ENCODE measurements around the gene AKR1C3.

AKR1C3 gene

GRCh38 chr10:5143137-5143536, 48.9 kb downstream of the AKR1C3 start:
- TF ChIP-seq MYC (IDR thresholded peaks at IDR 0.05; ENCODE audit: low read depth, low read length), result no peak
- no peak for TF ChIP-seq MAX (IDR thresholded peaks at IDR 0.05; ENCODE audit: low read depth, low read length)
- TF ChIP-seq POLR2A (IDR thresholded peaks at IDR 0.05; ENCODE audit: extremely low read depth, insufficient read length), result no peak
- no peak for TF ChIP-seq CTCF (IDR thresholded peaks at IDR 0.05; ENCODE audit: low read depth, low read length)
- no peak for DNase-seq (ENCODE audit: low read depth)
- no peak overlapping the region for H3K4me3 ChIP-seq (ENCODE audit: low read depth, low read length)

GRCh38 chr10:5146920-5147254, 52.7 kb downstream of the AKR1C3 start:
- no peak for DNase-seq (ENCODE audit: low read depth)
- no peak overlapping the region for H3K4me3 ChIP-seq (ENCODE audit: low read depth, low read length)
- TF ChIP-seq POLR2A (IDR thresholded peaks at IDR 0.05; ENCODE audit: extremely low read depth, insufficient read length), result no peak
- TF ChIP-seq CTCF (IDR thresholded peaks at IDR 0.05; ENCODE audit: low read depth, low read length), result no peak
- no peak for TF ChIP-seq MYC (IDR thresholded peaks at IDR 0.05; ENCODE audit: low read depth, low read length)
- TF ChIP-seq MAX (IDR thresholded peaks at IDR 0.05; ENCODE audit: low read depth, low read length), result no peak

GRCh38 chr10:5147255-5147980, 53.2 kb downstream of the AKR1C3 start:
- no peak for DNase-seq (ENCODE audit: low read depth)
- no peak overlapping the region for H3K4me3 ChIP-seq (ENCODE audit: low read depth, low read length)
- TF ChIP-seq POLR2A (IDR thresholded peaks at IDR 0.05; ENCODE audit: extremely low read depth, insufficient read length) (no peak), CTCF (IDR thresholded peaks at IDR 0.05; ENCODE audit: low read depth, low read length) (no peak), MAX (IDR thresholded peaks at IDR 0.05; ENCODE audit: low read depth, low read length) (no peak), MYC (IDR thresholded peaks at IDR 0.05; ENCODE audit: low read depth, low read length) (no peak)

- no peak for TF ChIP-seq MAX (IDR thresholded peaks at IDR 0.05; ENCODE audit: low read depth, low read length)
- TF ChIP-seq CTCF (IDR thresholded peaks at IDR 0.05; ENCODE audit: low read depth, low read length), result no peak
- TF ChIP-seq MYC (IDR thresholded peaks at IDR 0.05; ENCODE audit: low read depth, low read length), result no peak
- TF ChIP-seq POLR2A (IDR thresholded peaks at IDR 0.05; ENCODE audit: extremely low read depth, insufficient read length), result no peak
- H3K4me3 ChIP-seq (ENCODE audit: low read depth, low read length), result no peak overlapping the region
- no peak for DNase-seq (ENCODE audit: low read depth)
These were observed 53.9 kb downstream of the AKR1C3 start for GRCh38 chr10:5147981-5148677.

GRCh38 chr10:5148678-5149032, 54.4 kb downstream of the AKR1C3 start:
- H3K4me3 ChIP-seq (ENCODE audit: low read depth, low read length), result no peak overlapping the region
- DNase-seq (ENCODE audit: low read depth), result no peak
- TF ChIP-seq MAX (IDR thresholded peaks at IDR 0.05; ENCODE audit: low read depth, low read length) (no peak), MYC (IDR thresholded peaks at IDR 0.05; ENCODE audit: low read depth, low read length) (no peak), POLR2A (IDR thresholded peaks at IDR 0.05; ENCODE audit: extremely low read depth, insufficient read length) (no peak), CTCF (IDR thresholded peaks at IDR 0.05; ENCODE audit: low read depth, low read length) (no peak)

Measured in NB4 (cell line).